GM21717 (cell line): Measurements from ENCODE around the gene KLK14.

Experiments used
- ATAC-seq: cut with Tn5 transposase; IDR thresholded peaks from one replicate; pipeline ENCODE4 v1.9.1; 2021; ENCODE audit warnings: mild to moderate bottlenecking, moderate library complexity; ENCODE audit not compliant: unreplicated experiment

Gene KLK14

DNA sequence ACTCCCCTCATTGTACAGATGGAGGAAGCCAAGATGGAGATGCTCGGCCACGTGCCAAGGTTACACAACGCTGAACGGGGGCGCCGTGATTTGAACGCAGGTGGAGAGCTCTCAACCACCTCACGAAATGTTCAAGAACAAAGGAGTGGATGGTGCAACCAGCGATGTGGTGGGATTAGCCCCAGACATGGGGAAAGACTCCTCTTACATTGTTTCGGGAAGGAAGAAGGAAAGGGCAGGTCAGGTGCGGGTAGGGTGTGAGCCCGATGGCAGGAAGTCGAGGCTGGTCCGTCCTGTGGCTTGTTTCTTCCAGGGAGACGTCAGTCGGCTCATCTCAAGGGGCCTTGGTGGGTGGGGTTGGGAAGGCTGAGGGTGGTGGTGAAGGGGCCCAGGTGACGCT lies 7.1 kb upstream of the KLK14 start:
- ATAC-seq = no peak

DNA sequence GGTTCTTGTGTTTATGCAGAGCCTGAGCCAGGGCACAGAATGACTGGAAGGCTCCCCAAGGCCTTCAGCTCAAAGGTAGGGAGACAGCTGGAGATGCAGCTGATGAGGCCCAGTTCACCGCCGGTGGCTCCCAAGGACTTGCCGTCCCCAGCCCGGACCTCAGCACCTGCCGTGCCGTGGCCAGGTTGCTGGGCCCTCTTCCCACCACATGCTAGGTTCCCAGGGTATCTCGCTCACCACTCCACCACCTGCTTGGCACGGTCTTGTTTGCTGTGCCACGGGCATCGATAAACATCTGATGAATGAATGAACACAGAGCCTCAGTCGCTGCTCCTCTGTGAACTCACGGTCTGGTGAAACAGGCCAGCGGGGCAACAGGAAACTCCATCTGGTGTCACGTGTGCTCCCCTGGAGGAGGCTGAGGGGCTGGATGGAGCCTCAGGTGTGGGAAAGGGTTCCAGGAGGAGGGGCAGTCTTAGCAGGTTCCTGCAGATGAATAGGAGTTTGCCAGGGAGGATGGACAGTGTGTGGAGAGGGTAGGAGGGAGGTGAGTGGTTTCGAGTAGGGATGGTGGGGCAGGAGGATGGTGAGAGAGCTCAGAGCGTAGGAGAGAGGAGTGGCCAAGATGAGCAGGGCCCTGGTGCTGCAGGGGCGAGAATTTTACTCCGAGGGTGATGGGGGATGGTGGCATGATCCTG lies 3.6 kb upstream of the KLK14 start:
- ATAC-seq = no peak

DNA sequence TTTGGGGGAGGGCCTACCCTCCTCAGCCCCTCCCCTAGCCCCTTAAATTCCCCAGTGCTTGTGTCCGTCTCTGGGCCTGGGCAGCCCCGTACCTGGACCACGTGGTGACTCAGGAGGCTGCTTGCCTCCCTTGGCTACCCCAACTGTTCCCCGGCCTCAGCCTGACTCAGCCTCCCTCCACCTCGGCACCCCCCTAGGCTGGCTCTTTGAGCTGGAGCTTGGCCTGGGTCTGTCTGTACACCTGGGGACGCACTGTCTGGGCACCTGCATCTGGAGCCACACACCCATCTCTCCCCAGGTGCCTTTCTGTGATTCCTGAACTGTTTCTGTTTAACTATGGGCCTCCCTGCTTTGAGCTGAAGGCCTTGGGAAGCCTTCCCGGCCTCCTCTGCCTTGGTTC lies 1.8 kb upstream of the KLK14 start:
- ATAC-seq = no peak

DNA sequence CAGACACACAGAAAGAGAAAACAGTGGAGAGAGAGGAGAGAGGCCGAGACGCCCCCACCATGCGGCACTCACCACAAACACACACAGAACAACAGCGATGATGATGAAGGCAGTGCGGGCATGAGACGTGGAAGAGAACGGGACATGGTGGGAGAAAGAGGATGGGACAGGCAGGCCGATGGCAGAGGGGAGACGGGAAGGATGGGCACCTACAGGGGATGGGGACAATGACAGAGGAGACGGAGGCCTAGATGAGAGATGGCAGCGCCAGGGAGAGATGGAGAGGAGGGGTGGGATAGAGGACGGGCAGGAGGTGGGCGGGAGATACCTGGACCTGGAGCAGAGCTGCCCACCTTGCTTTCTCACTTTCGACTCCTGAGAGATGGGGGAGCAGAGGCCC lies 1.1 kb upstream of the KLK14 start:
- ATAC-seq = no peak

DNA sequence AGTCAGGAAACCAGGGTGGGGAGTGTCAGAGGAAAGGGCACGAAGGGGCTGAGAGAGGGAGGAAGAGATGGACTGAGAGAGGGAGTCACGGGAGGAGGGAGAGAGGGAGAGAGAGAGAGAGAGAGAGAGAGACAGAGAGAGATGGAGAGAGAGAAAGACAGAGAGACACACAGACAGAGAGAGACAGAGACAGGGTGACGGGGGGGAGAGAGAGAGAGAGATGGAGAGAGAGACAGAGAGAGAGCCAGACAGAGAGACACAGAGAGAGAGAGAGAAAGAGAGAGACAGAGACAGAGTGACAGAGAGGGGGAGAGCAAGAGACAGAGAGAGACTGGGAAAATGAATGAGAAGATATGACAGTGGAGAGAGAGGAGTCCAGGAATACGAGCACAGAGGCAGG lies 494 bp upstream of the KLK14 start:
- no peak for ATAC-seq

DNA sequence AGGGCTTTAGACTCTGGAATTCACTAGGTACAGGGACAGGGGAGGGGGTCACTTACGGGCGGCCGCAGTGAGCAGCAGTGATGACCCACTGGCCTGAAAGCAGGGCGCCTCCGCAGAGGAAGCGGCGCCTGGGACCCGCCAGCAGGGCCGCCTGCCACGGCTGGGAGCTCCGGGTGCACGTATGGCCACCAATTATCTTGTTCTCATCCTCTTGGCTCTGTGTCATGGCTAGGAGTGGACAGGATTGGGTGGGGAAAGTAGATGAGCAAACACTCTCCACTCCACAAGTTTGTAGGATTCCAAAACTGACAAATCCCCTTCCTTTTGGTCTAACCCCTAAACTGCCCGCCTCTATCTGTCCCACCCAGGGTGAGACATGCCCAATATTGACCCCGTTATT lies 1.2 kb downstream of the KLK14 start:
- no peak for ATAC-seq

DNA sequence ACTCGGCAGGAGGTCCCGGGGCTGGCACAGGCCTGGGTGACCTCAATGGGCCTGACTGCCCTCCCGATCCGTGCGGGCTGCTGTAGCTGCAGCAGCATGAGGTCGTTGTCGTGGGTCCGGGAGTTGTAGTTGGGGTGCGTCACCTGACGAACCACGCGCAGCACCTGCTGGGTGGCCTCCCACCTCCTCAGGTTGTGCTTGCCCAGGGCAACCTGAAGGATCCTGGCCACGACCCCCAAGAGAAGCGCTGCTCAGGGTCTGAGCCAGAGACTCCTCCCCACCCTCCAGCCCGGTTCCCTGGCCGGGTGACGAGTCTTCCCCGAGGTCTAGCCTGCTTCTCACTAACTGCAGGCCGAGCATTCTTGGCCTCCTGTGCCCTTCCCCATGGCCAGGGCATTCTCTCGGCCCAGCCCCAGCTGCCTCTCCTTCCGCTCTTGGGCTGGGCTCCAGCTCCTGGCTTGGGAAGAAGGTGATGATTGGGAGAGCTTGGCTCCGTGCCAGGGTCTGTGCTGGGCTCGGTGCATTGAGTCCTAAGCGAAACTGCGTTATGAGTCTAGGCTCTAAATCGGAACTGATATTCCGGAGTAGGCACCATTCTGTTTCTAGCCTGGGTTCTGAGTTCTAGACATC lies 3.1 kb downstream of the KLK14 start:
- no peak for ATAC-seq

DNA sequence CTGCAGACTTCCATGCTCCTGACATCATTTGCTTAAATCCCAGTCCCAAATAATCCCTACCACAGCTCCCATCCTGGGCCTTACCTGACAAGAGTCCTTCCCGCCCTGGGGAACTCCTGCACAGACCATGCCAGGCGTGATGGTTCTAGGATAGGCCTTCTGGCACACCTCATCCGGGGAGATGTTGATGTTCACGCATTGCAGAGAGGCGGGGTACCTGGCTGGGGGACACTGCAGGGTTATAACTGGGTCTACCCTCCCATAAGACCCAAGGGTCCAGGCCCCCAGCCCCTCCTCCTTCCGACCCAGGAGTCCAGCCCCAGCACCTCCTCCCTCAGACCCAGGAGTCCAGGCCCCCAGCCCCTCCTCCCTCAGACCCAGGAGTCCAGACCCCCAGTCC lies 4.0 kb downstream of the KLK14 start:
- no peak for ATAC-seq

DNA sequence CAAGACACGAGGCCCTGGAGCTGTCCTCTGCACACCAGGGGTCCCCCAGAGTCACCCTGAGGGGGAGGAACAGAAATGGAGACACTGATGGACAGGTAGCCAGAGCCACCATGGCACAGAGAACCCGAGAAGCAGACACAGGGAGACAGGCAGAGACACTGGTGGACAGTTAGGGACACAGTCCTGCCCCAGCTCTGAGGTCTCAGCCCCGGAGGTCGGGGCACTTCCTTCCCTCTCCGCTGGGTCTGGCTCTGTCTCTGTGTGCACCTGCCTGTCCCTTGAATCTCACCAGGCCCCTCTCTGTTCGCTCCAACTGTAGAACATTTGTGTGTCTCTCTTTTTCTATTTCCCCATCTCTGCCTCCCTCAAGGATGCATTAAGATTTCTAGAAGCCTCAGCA lies 4.6 kb downstream of the KLK14 start:
- no peak for ATAC-seq

DNA sequence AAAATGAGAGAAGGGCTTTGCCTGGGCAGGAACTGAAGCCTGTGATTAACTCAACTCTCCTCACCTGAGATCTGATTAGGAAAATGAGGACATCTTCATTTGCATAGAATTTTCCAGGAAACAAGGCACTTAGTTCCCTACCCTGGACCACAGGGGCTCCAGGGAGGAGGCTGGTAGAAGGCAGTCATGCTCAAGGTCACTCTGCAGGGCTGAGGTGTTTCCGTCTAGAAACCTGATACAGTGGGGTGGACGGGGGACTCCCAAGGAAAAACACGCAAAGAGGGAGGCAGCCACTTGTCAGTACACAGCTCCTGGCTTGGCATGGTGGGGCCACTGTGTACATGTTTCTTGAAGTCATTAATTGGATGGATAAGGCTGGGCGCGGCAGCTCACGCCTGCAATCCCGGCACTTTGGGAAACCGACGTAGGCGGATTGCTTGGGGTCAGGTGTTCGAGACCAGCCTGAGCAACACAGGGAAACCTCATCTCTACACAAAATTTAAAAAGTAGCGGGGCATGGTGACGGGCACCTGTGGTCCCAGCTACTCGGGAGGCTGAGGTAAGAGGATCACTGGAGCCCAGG lies 6.0 kb downstream of the KLK14 start:
- ATAC-seq = no peak

DNA sequence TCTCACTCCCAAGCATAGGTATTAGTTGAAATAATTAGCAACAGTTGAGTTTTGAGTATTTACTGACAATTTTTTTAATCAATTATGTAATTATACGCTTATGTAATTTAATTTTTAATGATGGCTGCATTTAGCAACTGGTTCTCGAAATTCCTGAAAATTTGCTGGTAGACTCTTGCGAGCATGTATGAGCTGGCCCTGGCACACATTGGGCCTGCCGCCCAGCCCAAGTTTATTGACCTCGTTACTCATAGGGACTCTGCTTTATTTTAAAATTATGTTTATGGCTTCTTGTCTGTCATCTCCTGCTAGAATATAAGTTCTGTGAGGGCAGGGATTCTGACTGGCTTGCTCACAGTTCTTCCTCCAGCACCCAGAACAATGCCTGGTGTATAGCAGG lies 6.7 kb downstream of the KLK14 start:
- no peak for ATAC-seq

DNA sequence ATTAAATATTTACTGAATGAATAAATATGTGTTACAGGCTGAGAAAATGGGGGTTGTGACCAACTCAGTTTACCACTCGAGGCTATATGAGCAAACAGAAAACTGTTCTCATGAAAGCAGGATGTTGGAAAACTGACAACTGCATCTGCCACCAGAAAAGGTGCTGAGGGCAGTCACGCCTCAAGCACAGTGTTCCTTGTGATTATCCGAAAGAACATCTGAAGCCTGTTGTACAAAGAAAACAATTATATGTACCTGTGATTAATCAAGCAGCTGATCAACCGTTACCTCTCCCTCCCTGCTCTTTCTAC lies 11.6 kb downstream of the KLK14 start:
- no peak for ATAC-seq

DNA sequence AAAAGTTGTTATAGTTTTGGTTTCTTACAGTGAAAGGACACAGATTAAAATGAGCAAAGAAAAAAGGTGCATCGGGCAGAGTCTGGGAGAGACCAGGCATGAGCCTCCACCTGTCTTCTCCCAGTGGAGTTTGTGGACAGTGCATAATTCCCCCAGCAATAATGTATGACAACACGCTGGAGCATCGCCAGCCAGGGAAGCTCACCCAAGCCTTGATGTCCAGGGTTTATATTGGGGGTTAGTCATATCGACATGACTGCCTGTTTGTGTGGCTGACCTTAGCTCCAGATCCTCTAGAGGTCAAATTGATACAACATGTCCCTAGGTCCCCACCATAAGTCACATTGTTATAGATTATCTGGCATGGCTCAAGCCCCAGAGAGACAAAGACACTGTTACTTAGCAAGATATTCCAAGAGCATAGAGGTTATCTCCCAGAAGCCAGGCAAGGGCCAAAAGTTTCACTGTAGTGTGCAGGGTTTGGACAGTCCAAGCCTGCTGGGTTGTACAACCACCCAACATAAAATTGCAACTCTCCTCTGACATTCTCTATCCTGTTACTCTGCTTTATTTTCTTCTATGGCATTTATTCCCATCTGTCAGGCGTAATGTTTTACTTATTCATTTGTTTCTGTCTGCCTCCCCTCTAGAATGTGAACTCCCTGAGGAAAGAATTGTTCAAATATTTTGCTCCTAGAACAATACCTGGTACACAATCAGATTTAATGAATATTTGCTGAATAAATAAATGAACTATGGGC lies 12.2 kb downstream of the KLK14 start:
- no peak for ATAC-seq

DNA sequence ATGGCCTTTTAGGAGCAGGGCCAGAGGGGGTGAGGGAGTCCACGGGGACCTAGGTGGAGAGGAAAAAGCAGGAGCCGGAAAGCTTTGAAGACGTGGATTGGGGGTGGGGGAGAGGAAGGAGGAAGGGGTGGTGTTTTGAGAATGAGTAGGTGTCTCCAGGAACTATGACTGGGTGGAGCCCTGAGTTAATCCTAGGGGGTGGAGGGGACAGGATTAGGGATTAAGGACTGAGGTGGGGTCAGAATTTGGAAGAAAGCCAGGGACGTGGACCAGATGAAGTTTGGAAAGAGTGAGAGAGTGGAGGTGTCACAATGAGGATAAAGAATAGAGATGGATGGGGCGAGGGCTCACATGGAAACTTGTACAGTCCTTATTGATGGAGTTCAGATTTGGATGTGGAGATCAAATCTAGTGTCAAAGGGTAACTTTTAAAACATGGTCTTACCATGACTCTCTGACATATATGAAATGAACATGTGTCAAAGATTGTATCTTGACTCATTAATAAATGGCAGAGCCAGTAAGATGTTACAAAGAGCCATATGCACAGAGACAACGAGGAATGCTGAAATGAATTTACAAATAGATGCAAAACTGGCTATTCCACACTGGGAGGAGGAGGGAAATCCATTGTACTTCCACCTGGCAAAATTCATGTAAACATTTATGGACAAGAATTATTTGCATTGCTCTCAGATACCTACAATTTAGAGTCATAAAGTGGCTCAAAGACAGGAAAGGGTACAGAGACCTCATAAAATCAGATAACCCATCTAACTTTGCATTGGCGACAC lies 16.1 kb downstream of the KLK14 start:
- ATAC-seq = no peak

DNA sequence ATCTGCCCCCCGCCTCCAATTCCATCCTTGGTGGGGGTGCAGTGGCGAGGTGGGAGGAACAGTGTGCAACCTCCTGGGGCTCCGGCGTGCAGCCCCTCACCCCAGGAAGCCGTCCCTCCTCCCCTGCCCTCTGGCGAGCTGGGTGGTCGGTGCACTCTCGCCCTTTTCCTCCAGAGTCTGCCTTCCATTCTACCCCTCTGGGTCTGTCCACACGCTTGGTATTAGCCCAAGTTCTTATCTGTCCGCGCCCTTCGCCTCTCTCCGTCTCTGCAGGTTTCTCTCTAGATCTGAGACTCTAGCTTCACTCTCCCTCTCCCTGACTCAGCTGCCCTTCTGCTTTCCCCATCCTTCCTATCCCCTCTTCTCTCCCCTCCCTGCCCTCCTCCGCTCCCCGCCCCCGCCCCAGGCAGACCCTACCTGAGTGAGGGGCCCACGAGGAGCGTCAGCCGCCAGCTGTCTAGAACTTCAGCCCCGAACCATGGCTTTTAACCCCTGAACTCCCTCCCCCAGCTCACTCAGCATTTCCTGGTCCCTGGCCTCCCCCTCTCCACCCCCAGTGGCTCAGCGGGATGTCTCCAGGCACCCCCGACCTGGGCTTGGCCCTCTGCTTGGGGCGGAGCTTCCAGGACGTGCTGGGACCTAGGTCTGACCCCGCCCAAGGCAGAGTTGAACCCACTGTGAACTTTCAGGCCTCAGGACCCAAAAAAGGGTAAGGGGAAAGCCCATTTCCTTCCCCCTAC lies 17.3 kb downstream of the KLK14 start:
- ATAC-seq = no peak

DNA sequence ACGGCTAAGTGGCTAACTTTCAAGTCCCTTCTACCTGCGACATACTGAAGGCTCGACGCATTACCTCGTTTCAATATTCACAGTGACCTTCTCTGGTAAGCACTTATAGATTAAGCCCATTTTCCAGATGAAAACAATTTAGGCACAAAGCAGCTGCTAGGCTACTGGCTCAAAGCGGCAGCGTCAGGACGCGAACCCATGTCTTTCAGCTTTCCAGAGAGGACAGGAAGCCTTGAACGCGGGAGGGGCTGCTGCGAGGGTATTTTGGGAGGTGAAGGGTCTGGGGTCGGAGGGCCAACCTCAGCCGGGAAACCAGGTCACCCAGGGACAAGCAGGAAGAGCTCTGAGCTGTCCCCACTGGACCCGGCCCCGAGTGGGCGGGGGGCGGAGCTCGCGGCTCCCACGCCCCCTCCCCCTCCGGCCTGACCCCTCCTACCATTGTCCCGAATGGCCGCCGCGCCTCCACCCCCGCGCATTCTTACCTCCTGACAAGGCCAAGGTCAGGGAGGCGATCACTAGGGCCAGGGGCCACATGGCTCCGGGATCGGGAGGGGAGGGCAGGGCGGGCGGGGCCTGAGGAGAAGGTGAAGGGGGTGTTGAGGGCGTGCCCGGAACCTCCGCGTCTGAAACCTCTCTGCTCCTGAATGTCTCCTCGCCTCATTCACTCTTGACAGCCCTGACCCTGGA lies 18.0 kb downstream of the KLK14 start, which contains the start of gene KLK13:
Gene KLK13 (minus strand): TSS at position 559 of the 687 bp plus-strand sequence. CDS start 25 bp downstream, at position 534.
- no peak for ATAC-seq

DNA sequence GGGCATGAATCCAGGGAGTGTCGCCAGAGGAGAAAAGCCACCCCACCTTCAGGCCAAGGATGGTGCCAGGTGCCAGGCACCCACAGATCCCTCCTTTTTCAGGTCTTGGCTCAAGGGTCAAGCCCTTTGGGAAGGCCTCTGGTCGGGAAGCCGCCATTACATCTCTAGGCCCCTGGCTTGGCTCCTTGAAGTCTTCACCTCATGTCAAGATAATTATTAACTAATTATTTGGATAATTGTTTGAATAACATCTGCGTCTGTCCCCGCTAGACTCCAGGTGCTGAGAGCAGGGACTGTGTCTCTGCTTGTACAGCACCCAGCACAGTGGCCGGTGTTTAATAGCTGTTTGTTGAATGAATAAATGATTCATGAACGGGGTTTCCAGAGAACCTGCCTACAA lies 19.0 kb downstream of the KLK14 start:
- no peak for ATAC-seq

DNA sequence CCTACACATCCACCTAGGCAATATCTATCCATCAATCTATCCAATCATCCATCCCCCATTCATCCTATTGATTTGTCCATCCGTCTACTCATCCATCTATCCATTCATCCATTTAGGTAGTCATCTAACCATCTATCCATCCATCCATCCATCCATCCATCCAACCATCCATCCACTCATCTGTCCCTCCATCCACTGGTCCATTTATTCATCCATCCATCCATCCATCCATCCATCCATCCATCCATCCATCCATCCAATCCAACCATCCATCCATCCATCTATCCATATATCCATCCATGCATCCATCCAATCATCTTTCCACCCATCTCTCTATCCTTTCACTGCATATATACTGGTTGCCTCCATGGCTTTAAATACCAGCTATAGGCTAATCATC lies 21.7 kb downstream of the KLK14 start:
- ATAC-seq = no peak

DNA sequence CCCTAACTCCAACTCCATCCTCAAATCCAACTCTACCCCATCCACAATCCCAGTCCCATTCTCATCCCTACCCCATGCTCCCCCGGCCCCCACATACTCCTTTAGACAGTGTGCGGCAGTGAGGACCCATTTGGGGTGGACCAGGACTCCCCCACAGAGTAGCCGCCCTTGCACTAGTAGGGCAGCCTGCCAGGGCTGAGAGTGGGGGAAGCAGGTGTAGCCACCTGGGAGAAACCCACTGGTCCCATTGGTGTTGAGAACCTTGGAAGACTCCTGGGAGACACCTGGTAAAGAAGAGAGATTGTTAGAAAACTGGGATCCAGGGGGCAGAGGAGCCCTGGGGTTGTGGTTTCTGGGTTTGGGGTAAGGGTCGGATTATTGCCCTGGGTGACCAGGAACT lies 22.4 kb downstream of the KLK14 start:
- no peak for ATAC-seq

DNA sequence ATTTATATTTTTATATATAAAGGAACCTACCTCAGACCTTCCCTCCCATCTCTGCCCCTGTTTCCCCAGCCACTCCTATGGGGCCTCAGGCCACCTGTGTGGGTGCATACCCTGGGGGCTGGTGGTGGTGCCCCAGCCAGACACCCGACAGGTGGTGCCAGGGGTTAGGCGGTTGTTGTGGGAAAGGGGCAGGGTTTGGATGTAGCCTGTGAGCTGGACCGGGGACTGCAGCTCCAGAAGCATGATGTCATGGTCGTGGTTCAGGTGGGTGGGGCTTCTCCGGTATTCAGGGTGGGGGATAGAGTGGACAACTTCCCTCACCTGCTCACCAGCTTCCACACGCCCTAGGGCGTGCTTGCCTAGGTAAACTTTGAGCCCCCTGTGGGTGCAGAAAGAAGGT lies 23.0 kb downstream of the KLK14 start:
- ATAC-seq = no peak
